H1 (cell line): ENCODE data around the gene DYNC2H1. TPM values are rescaled to one million over a fixed set of nuclear protein-coding genes. Genes with fewer than 3 reads are reported as not detected.

ENCODE experiments used
- CTCF ChIA-PET: fragments of 300-600 bp; sonication (Branson Sonifier 250); formaldehyde crosslinking; loops from one replicate; lab custom pipeline; 2021; ENCODE audit not compliant: partially characterized antibody; lab: Charles Lee
- POLR2A ChIA-PET: fragments of 300-600 bp; sonication (Branson Sonifier 250); formaldehyde crosslinking; loops from one replicate; lab custom pipeline; 2021; ENCODE audit warnings: inconsistent platforms; ENCODE audit not compliant: partially characterized antibody; lab: Charles Lee
- DNase-seq, 2 experiments: peaks; one replicate each; pipeline versions ENCODE4 v3.0.0 to v3.0.0-alpha.2; 2010 to 2022; ENCODE audit warnings: low spot score in 2 of 2, low read depth in 1 of 2, mixed read lengths in 1 of 2
- FAIRE-seq: peaks from 2 replicates; lab custom pipeline; 2011; peaks lifted over from hg19 to GRCh38; lab: Jason Lieb, UNC
- H2AFZ ChIP-seq: 2 replicates; pipeline ENCODE4 v1.8.1; 2012; ENCODE audit warnings: low read length, inconsistent platforms
- H2AK5ac ChIP-seq: 2 replicates; pipeline ENCODE4 v1.6.1; 2013; ENCODE audit warnings: low read depth, low read length
- H2BK120ac ChIP-seq: replicated peaks from 2 replicates; pipeline ENCODE3; 2013; ENCODE audit warnings: low read depth, low read length, inconsistent platforms
- H2BK12ac ChIP-seq: 2 replicates; pipeline ENCODE4 v1.6.1; 2013; ENCODE audit warnings: low read depth, low read length
- H2BK15ac ChIP-seq: 2 replicates; pipeline ENCODE4 v1.6.1; 2013; ENCODE audit warnings: low read length
- H2BK20ac ChIP-seq: 2 replicates; pipeline ENCODE4 v1.6.1; 2013; ENCODE audit warnings: low read length
- H2BK5ac ChIP-seq: 2 replicates; pipeline ENCODE4 v1.6.1; 2013; ENCODE audit warnings: low read depth, low read length
- H3K14ac ChIP-seq: 2 replicates; pipeline ENCODE4 v1.6.1; 2013; ENCODE audit warnings: inconsistent platforms; ENCODE audit not compliant: insufficient read length
- H3K18ac ChIP-seq: 2 replicates; pipeline ENCODE4 v1.6.1; 2013; ENCODE audit warnings: low read length; ENCODE audit errors: extremely low read depth
- H3K23ac ChIP-seq: 2 replicates; pipeline ENCODE4 v1.6.1; 2013; ENCODE audit warnings: inconsistent platforms; ENCODE audit not compliant: insufficient read length
- H3K23me2 ChIP-seq: 2 replicates; pipeline ENCODE4 v1.6.1; 2013; ENCODE audit warnings: low read depth, low read length
- H3K27ac ChIP-seq: 2 replicates; pipeline ENCODE4 v1.6.1; 2011; ENCODE audit warnings: low read depth, low read length, inconsistent platforms
- H3K27me3 ChIP-seq, 4 experiments: replicated peaks in 1 of 4; 1 replicate in 1 of 4; 2 replicates in 3 of 4; pipeline versions ENCODE4 v1.6.1 to v1.8.1; 2011 to 2013; ENCODE audit warnings: low read length in 3 of 4, mild to moderate bottlenecking in 3 of 4, inconsistent platforms in 2 of 4, mixed read lengths in 2 of 4, moderate library complexity in 1 of 4; ENCODE audit not compliant: control insufficient read depth in 3 of 4, insufficient read depth in 3 of 4; ENCODE audit errors: extremely low read depth in 1 of 4
- H3K36me3 ChIP-seq, 4 experiments: 2 replicates each; pipeline versions ENCODE4 v1.6.1 to v1.8.1; 2011 to 2013; ENCODE audit warnings: mild to moderate bottlenecking in 4 of 4, low read length in 3 of 4, moderate library complexity in 2 of 4, control low read depth in 1 of 4, inconsistent platforms in 1 of 4; ENCODE audit not compliant: insufficient read depth in 4 of 4, control insufficient read depth in 2 of 4
- H3K4ac ChIP-seq: replicated peaks from 2 replicates; pipeline ENCODE3; 2013; ENCODE audit warnings: low read length, low read depth, mixed read lengths, inconsistent platforms; ENCODE audit not compliant: insufficient read length
- H3K4me1 ChIP-seq, 4 experiments: replicated peaks in 1 of 4; 1 replicate in 1 of 4; 2 replicates in 3 of 4; pipeline versions ENCODE4 v1.6.1 to v1.8.1; 2011 to 2013; ENCODE audit warnings: low read length in 3 of 4, inconsistent platforms in 2 of 4, mixed read lengths in 1 of 4; ENCODE audit not compliant: insufficient read depth in 4 of 4, control insufficient read depth in 3 of 4
- H3K4me2 ChIP-seq, 2 experiments: 2 replicates each; pipeline versions ENCODE4 v1.6.1 to v1.8.1; 2011 to 2013; ENCODE audit warnings: low read depth in 2 of 2, low read length in 2 of 2, control low read depth in 1 of 2, inconsistent platforms in 1 of 2, mild to moderate bottlenecking in 1 of 2; ENCODE audit not compliant: insufficient read depth in 1 of 2
- H3K4me3 ChIP-seq, 4 experiments: fragments of 200-600, 300-600 bp in 1 of 4; sonication (generic), shearing (Covaris generic), sonication (Bioruptor Twin) in 1 of 4; 2 replicates each; pipeline versions ENCODE4 v1.5.1 to v1.8.1; 2011 to 2016; ENCODE audit warnings: low read length in 4 of 4, low read depth in 3 of 4, control low read depth in 2 of 4, inconsistent platforms in 2 of 4, mild to moderate bottlenecking in 2 of 4, mixed read lengths in 1 of 4, moderate library complexity in 1 of 4; ENCODE audit not compliant: insufficient read depth in 2 of 4; ENCODE audit errors: extremely low read depth in 1 of 4
- H3K56ac ChIP-seq: replicated peaks from 2 replicates; pipeline ENCODE3; 2013; ENCODE audit warnings: low read depth, mild to moderate bottlenecking, mixed read lengths, low read length, inconsistent platforms; ENCODE audit not compliant: insufficient read length
- H3K79me1 ChIP-seq: 2 replicates; pipeline ENCODE4 v1.6.1; 2013; ENCODE audit warnings: low read depth, low read length, control low read depth
- H3K79me2 ChIP-seq, 2 experiments: 2 replicates each; pipeline versions ENCODE4 v1.6.1 to v1.8.1; 2012 to 2013; ENCODE audit warnings: low read length in 2 of 2, mild to moderate bottlenecking in 2 of 2, inconsistent platforms in 1 of 2; ENCODE audit not compliant: insufficient read depth in 2 of 2, control insufficient read depth in 1 of 2
- H3K9ac ChIP-seq, 4 experiments: replicated peaks in 1 of 4; 1 replicate in 1 of 4; 2 replicates in 3 of 4; pipeline versions ENCODE4 v1.6.1 to v1.8.1; 2011 to 2013; ENCODE audit warnings: low read depth in 3 of 4, low read length in 3 of 4, control low read depth in 2 of 4, mild to moderate bottlenecking in 2 of 4, moderate library complexity in 2 of 4, inconsistent platforms in 1 of 4; ENCODE audit errors: extremely low read depth in 1 of 4
- H3K9me3 ChIP-seq, 2 experiments: 2 replicates each; pipeline versions ENCODE4 v1.6.1 to v1.8.1; 2012 to 2013; ENCODE audit warnings: mild to moderate bottlenecking in 2 of 2, moderate library complexity in 2 of 2, control low read depth in 1 of 2, inconsistent platforms in 1 of 2, low read depth in 1 of 2, low read length in 1 of 2, mixed read lengths in 1 of 2; ENCODE audit not compliant: insufficient read depth in 2 of 2
- H4K20me1 ChIP-seq, 2 experiments: replicated peaks in 1 of 2; 2 replicates each; pipeline versions ENCODE3 to v1.8.1; 2011 to 2013; ENCODE audit warnings: inconsistent platforms in 2 of 2, low read length in 2 of 2, mild to moderate bottlenecking in 1 of 2; ENCODE audit not compliant: insufficient read depth in 2 of 2, control insufficient read depth in 1 of 2
- H4K5ac ChIP-seq: 2 replicates; pipeline ENCODE4 v1.6.1; 2013; ENCODE audit warnings: low read length, low read depth, mixed read lengths, inconsistent platforms; ENCODE audit not compliant: insufficient read length
- H4K8ac ChIP-seq: 2 replicates; pipeline ENCODE4 v1.8.0; 2013; ENCODE audit warnings: mild to moderate bottlenecking, moderate library complexity, low read length, inconsistent platforms; ENCODE audit not compliant: insufficient read depth; ENCODE audit errors: extremely low read depth
- H4K91ac ChIP-seq: replicated peaks from 2 replicates; pipeline ENCODE3; 2013; ENCODE audit warnings: low read length, mixed read lengths, inconsistent platforms; ENCODE audit not compliant: insufficient read length
- POLR2A ChIP-seq, 2 experiments: IDR thresholded peaks; 1 replicate in 1 of 2; 2 replicates in 1 of 2; pipeline ENCODE4 v1.6.1; 2011; ENCODE audit warnings: low read depth in 2 of 2, low read length in 2 of 2, mild to moderate bottlenecking in 2 of 2; ENCODE audit errors: control extremely low read depth in 1 of 2
- WGBS, 2 experiments: shearing (Covaris generic) in 1 of 2; methylation state at CpG; one replicate each; pipeline versions ENCODE4 v1.1.6 to v1.1.7; 2013 to 2015; ENCODE audit warnings: low lambda C conversion rate in 2 of 2, mixed read lengths in 2 of 2, inconsistent platforms in 1 of 2, low coverage in 1 of 2, missing lambda C conversion rate in 1 of 2; ENCODE audit not compliant: insufficient replicate concordance in 2 of 2, insufficient coverage in 1 of 2, insufficient read length in 1 of 2; ENCODE audit errors: extremely low coverage in 1 of 2, missing lambda C conversion rate in 1 of 2; 5-methylcytosine and 5-hydroxymethylcytosine counted together
- polyA plus RNA-seq, 7 experiments: library from polyadenylated mRNA; depleted of rRNA in 3 of 7; stranded (reverse) in 5 of 7; unstranded in 2 of 7; fragments of >200 nt in 5 of 7; fragments of 200-250 nt in 2 of 7; gene quantifications; 1 replicate in 5 of 7; 2 replicates in 1 of 7; 4 replicates in 1 of 7; pipeline versions ENCODE4 v1.2.1 to v1.2.3, GENCODE V29; 2011 to 2013; ENCODE audit warnings: missing spikeins in 2 of 7, mixed read lengths in 2 of 7
- total RNA-seq: library from RNA; stranded (reverse); fragmentation: NEBNext Ultra II Directional; extraction: Animal tissue kit (Norgen Biotek cat#: 25700); gene quantifications from 2 replicates; pipeline ENCODE4 v1.2.1, GENCODE V29; 2021

Gene DYNC2H1
- total and polyA plus RNA-seq, 2 of the 8 experiments (the other 6 are each of a cell fraction or from before 2014, with no cell fraction given) = 6.2 to 12.0 TPM

- no peak overlapping the region for H2AFZ ChIP-seq
- no peak overlapping the region for H4K91ac ChIP-seq
- H4K20me1 ChIP-seq = no peaks in the 10 kb centered on the region
- no peak overlapping the region for H3K4ac ChIP-seq
- H4K8ac ChIP-seq = no peak overlapping the region
- H2AK5ac ChIP-seq = no peak overlapping the region
- WGBS, 2 experiments = 100% methylated on average over 1 of the region's 1 CpG; no CpG with 5 or more reads in 1 of the 2 experiments
- H3K4me3 ChIP-seq = no peak overlapping the region
- TF ChIP-seq POLR2A (IDR thresholded peaks at IDR 0.05; ENCODE audit: control extremely low read depth in 1 of 2, low read depth in 2 of 2, low read length in 2 of 2) = no peak
- ChIA-PET CTCF (no interaction called here), POLR2A (no interaction called here)
- no peak overlapping the region for H3K9ac ChIP-seq
- H2BK15ac ChIP-seq = no peak overlapping the region
- H4K5ac ChIP-seq = no peak overlapping the region
- H2BK5ac ChIP-seq = no peak overlapping the region
- peaks cover 20% of the 10 kb centered on the region in 2 experiments for H3K9me3 ChIP-seq
- DNase-seq = no peak
- H3K4me1 ChIP-seq = no peaks in the 10 kb centered on the region
- no peak overlapping the region for H3K56ac ChIP-seq
- no peak overlapping the region for H2BK12ac ChIP-seq
- no peak overlapping the region for H2BK120ac ChIP-seq
- H3K23ac ChIP-seq = no peak overlapping the region
- H3K27ac ChIP-seq = no peak overlapping the region
- H3K79me1 ChIP-seq = no peaks in the 10 kb centered on the region
- H3K4me2 ChIP-seq = no peak overlapping the region
- H3K79me2 ChIP-seq = no peaks in the 10 kb centered on the region
- no peak overlapping the region for H3K14ac ChIP-seq
- no peaks in the 10 kb centered on the region for H3K27me3 ChIP-seq
- H3K18ac ChIP-seq = no peak overlapping the region
- no peak for FAIRE-seq
- H3K23me2 ChIP-seq = no peaks in the 10 kb centered on the region
- H3K36me3 ChIP-seq = peaks cover 0 to 30% (median 9%) of the 10 kb centered on the region in 4 experiments; a peak in 4 of 8 replicates
- H2BK20ac ChIP-seq = no peak overlapping the region
These were observed 185.3 kb downstream of the DYNC2H1 start for GRCh38 chr11:103294516-103294915.
